Fibroblast of pulmonary artery (primary cell): ENCODE data around the gene ESM1.

Experiments used
- DNase-seq: peaks from one replicate; pipeline ENCODE4 v3.0.0-alpha.2; 2010; ENCODE audit warnings: low read depth
- H3K4me3 ChIP-seq: replicated peaks from 2 replicates; pipeline ENCODE4 v1.5.1; 2011; ENCODE audit warnings: low read depth, mild to moderate bottlenecking, control low read depth, low read length, moderate library complexity
- CTCF ChIP-seq: IDR thresholded peaks from 2 replicates; pipeline ENCODE4 v1.5.1; 2011; ENCODE audit warnings: mild to moderate bottlenecking, control low read depth, low read length, inconsistent platforms; ENCODE audit errors: missing control alignments

The ESM1 gene

GRCh38 chr5:54964405-54964804 is 21.0 kb downstream of the ESM1 start:
- H3K4me3 ChIP-seq = no peak overlapping the region
- TF ChIP-seq CTCF = no peak
- no peak for DNase-seq

GRCh38 chr5:54959673-54960418 is 25.5 kb downstream of the ESM1 start:
- peak; percentile 32 for TF ChIP-seq CTCF
- no peak overlapping the region for H3K4me3 ChIP-seq
- peak; percentile 16 for DNase-seq

- no peak for DNase-seq
- TF ChIP-seq CTCF = no peak
Observed at GRCh38 chr5:54956922-54957321, 28.5 kb downstream of the ESM1 start.

GRCh38 chr5:54947187-54947586 is 38.2 kb downstream of the ESM1 start:
- H3K4me3 ChIP-seq = no peak overlapping the region
- no peak for TF ChIP-seq CTCF
- no peak for DNase-seq

More at GRCh38 chr5:54956922-54957321, 28.5 kb downstream of the ESM1 start:
- no peak overlapping the region for H3K4me3 ChIP-seq

GRCh38 chr5:54946306-54946819 is 39.0 kb downstream of the ESM1 start:
- DNase-seq = no peak
- TF ChIP-seq CTCF = no peak

GRCh38 chr5:54944364-54944763 is 41.0 kb downstream of the ESM1 start:
- peak; percentile 70 for DNase-seq
- TF ChIP-seq CTCF = peak; percentile 83
- H3K4me3 ChIP-seq = no peak overlapping the region

More at GRCh38 chr5:54946306-54946819, 39.0 kb downstream of the ESM1 start:
- no peak overlapping the region for H3K4me3 ChIP-seq
